Measurements from ENCODE around the gene EVPLL.
A peak's percentile ranks its signal among the peaks of the same experiment; 100 is the strongest.
"Not testable (repeated sequence)": the region's sequence is repeated elsewhere in the genome, so short reads cannot be mapped to it uniquely, and the experiment has no call there.

EVPLL gene

GRCh38 chr17:18379246-18380146 lies 1.9 kb downstream of the EVPLL start:
- DNase-seq: no peak

GRCh38 chr17:18380471-18381157 lies 3.0 kb downstream of the EVPLL start:
- DNase-seq: no peak

DNA sequence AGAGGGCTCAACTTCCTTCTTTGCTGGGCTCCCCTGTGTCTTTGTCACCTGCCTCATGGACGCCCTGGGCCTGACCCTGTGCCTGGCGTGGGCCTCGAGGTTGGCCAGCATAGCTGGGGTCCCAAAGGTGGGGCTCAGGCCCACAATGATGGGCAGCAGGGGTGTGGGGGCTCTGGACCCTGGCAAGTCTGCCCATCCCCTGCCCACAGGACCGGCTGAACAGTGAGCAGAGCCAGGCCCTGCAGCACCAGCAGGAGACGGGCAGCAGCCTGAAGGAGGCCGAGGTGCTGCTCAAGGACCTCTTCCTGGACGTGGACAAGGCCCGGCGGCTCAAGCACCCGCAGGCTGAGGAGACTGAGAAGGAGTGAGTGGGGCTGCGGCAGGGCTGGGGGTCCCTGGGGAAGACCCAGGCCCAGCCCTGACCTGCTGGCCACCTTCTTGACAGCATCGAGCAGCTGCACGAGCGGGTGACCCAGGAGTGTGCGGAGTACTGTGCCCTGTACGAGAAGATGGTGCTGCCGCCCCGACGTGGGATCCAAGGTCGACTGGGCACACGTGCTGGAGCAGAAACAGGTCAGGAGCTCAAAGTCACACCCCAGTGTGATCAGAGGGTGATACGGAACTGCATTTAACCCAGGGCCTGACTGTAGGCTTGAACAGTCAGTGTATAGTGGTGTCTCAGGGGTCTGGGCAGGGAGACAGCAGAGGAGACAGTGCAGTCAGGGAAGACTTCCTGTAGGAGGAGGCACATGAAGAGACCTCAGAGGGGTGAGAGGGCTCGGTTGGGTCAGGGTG lies 3.8 kb downstream of the EVPLL start:
- no peak for DNase-seq

DNA sequence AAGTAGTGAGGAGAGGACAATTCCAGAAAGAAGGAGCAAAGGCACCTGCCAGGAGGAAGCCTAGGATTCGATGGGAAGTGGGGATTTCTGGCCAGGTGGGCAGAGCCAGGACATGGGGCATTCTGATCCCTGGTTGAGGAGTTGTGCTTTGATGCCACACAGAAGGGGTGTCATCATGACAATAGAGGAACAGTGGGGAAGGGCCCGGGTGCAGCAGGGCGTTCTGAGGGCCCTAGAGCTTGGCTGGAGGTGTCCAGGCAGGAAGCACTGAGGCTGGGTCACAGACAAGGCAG lies 4.3 kb downstream of the EVPLL start:
- no peak for DNase-seq

DNA sequence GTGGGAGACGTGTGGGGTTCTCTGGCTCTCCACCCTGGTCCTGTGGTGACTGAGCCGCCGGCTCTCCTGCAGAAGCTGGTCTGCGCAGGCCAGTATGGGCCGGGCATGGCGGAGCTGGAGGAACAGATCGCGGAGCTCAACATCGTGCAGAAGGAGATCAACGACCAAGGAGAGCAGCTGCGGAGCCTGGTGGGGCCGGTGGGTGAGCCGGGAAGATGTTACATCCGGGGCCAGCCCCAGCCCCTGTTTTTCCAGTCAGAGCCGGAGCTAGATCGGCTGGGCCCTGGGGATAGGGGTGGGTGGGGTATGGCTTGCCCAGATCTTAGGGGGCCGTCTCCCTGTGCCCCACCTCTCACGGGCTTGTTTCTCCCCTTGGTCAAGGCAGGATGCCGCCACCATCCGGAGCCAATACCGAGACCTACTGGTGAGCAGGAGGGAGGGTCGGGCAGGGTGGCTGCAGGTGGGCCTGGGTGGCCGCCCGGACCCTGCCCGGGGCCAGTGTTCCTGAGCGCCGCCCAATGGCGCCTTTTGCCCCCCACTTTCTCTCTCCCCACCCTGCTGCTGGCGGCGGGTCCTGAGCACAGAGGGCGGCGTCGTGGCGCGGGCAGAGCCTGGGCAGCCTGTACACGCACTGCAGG lies 5.0 kb downstream of the EVPLL start:
- DNase-seq: no peak

DNA sequence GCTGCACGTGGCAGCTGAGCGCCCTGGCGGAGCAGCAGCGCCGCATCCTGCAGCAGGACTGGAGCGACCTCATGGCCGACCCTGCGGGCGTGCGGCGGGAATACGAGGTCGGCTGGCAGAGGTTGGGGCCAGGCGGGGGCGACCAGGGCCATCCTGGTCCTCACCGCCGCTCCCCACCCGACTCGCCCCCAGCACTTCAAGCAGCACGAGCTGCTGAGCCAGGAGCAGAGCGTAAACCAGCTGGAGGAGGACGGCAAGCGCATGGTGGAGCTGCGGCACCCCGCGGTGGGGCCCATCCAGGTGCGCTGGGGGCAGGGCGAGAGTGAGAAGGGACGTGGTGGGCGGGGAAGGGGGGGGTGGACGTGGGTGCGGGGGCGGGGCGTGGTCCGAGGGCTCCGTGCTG lies 5.5 kb downstream of the EVPLL start:
- DNase-seq: not testable (repeated sequence)

- DNase-seq: not testable (repeated sequence)
These were observed 6.7 kb downstream of the EVPLL start for GRCh38 chr17:18384271-18384670.

GRCh38 chr17:18387583-18387982 lies 10.0 kb downstream of the EVPLL start:
- not testable (repeated sequence) for DNase-seq

DNA sequence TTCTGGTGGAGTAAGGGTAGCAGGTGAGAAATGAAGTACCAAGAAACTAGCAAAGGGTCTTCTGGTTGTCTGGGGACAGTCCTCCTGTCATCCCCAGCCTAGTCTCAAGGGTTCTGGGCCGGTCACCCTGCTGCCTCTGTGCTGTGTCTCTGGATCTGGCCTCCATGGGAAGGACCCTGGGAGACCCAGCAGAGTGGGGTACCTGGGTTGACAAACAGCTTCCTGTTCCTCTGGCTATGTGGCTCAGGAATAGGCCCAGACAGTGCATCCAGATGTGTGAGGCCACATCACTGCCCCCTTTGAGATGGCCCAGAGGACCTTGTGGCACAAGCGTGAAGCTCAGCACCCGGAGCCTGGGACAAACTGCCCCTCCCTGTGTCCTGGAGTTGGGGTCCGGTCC lies 10.7 kb downstream of the EVPLL start:
- DNase-seq: not testable (repeated sequence)

DNA sequence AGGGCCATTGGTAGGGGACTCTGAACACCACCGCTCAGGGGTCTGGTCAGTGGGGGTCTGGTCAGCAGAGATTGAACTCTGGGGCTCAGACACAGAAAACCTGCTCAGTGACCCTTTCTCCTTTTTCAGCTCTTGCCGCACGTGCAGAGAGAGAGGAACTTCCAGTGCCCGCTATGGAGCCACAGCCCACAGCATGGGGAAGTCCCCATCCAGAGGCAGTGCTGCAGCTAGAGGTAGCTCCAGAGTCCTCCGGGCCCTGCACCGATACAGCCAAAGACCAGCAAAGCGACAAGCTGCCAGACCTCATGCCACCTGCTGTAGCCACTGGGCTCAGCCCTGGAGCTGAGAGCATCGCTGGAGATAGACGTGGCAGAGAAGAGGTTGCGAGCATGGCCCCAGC lies 11.2 kb downstream of the EVPLL start:
- DNase-seq: not testable (repeated sequence)

DNA sequence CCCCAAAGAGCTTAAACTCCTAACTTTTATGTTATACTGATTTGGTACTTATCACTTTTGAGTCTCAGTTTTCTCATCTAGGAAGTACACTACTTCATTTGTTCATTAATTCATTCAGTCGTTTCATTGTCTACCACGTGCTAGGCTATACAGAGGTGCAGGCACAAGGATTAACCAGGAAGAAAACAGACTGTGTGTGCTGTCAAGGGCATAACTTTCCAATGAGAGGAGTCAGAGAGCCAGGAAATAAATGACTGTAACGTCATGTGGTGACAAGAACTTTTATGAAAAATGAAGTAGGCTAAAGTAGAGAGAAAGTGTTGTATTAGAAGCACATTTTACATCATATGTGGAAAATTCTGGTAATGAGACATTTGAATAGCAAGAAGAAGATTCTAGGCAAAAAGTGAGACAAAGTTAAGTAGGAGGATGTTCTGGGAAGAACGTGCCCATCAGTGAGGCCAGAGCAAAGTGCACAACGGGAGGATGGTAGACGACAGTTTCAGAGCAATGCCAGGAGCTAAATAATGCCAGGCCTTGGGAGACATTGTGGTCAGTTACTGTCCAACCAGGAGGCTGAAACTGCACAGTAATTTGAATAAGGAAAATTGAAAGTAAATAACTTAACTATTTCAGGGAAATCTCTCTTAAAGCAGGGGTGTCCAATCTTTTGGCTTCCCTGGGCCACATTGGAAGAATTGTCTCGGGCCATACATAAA lies 24.5 kb downstream of the EVPLL start:
- not testable (repeated sequence) for DNase-seq

DNA sequence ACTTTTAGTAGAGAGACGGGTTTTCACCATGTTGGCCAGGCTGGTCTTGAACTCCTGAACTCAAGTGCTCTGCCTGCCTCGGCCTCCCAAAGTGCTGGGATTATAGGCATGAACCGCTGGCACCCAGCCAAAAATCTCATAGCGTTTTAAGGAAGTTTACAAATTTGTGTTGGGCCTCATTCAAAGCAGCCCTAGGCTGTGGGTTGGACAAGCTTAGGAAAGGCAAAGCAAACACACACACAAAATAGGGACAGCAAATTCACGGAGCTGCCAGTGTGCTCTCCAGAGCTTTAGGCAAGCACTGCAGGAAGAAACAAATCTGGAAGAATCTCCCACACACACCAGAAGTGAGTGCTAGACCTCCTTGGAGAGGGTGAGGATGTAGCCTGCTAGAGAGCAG lies 25.6 kb downstream of the EVPLL start:
- DNase-seq: not testable (repeated sequence)

GRCh38 chr17:18403604-18404003 lies 26.0 kb downstream of the EVPLL start:
- DNase-seq: not testable (repeated sequence)

DNA sequence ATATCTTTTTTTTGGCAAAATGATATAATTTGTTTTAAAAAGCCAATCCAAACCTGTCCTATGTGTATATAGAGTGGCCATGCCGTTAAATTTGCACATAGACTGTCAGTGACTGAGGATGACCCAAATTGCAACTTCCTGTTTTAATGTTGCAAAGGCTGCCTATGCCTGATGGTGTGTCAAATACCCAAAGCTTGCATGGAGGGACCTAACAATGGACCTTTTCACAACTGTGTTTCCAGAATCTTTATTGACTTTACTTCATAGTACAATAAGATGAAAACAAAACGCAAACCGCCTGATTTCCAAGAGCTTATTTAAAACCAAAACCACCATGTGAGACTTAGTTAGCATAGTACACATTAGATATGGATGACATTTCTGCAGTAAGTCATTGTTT lies 31.3 kb downstream of the EVPLL start:
- DNase-seq: not testable (repeated sequence)

DNA sequence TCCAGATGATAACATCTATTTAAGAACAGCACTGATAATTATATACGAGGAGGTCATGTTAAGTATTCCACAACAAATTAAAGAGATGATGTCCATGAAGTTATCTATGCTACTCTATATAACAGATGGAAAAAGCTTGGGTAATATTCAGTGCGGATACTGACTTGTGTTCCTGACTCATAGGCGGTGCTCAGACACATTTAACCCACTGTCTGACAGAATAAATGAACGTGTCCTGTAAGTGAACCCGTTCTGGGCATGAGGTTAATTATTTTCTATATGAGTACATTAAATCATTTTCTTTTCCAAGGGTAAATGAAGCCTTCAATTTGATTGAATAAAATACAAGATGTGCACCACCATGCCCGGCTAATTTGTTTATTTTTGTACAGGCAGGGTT lies 31.7 kb downstream of the EVPLL start:
- not testable (repeated sequence) for DNase-seq

DNA sequence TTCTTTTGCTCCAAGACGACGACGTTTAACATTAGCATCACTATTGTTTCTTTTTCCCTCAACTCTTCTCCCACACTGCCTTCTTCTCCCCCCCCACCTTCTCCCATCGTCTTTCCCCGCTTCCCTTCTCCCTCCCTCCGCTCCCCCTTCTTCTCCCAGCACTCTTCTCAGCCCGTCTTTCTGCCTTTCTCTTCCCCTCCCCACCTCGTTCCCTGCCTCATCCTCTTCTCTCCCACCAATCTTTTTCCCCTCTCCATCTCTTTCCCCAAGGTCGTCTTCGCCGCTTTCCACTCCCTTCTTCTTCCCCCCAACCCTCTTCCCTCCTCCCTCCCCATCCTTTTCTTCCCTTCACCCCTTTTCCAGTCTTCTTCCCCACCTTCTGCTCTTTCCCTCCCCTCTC lies 33.2 kb downstream of the EVPLL start:
- not testable (repeated sequence) for DNase-seq

DNA sequence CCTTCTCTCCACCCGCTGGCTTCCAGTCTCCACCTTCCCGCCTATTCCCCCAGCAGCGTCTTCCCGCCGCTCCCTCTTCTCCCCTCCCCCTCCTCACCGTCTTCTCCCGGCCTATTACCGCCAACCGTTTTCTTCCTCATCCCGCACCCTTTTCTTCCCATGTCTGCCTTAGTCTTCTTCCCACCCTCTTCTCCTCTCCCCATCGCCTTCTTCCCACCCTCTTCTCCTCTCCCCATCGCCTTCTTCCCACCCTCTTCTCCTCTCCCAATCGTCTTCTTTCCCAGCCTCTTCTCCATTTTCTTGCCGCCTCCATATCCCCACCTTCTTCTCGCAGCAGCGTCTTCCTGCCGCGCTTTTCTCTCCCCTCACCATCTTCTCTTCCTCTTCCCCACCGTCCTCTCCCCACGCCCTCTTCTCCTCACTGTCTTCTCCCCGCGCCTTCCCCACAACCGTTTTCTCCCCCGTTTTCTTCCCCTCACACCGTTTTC lies 33.8 kb downstream of the EVPLL start:
- peak; percentile 15 for DNase-seq

DNA sequence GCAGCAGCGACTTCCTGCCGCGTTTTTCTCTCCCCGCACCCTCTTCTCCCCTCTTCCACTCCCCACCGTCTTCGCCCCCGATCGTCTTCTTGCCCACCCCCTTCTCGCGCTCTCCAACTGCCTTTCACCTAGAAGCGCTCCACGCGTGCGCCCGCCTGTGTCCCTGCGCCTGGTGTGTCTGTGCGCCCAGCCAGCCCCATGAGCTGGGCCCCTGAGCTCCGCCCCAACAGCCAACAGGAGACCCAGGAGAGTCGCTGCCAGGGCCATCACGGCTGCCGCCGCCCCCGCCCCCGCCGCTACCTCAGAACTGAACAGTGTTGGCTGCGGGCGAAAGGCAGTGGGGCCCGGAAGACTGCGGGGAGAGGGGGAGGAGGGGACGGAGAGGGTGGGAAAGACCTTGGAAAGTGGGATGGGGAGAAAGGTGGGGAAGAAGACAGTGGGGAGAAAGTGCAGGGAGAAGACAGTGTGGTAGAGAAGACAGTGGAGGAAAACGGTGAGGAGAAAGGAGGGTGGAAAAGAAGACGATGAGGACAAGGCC lies 34.5 kb downstream of the EVPLL start:
- not testable (repeated sequence) for DNase-seq

DNA sequence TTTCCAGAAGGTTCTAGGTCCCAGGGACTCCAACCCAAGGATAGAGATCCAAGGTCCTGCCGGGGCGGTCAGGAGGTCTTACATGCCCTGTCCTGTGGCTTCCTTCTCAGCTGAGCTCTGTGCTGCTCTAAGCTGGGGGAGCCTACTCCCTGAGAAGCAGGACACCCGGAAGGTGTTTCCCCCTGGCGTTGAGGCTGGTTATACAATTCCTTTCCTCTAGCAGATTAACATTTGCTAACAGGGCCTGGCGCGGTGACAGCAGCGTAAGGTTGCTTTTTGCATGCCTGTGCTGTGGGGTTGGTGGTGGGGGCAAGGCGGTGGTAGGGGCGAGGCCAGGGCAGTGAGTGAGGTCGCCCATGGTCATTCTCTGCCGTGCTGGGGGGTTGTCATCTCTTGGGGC lies 43.9 kb downstream of the EVPLL start:
- DNase-seq: not testable (repeated sequence)

DNA sequence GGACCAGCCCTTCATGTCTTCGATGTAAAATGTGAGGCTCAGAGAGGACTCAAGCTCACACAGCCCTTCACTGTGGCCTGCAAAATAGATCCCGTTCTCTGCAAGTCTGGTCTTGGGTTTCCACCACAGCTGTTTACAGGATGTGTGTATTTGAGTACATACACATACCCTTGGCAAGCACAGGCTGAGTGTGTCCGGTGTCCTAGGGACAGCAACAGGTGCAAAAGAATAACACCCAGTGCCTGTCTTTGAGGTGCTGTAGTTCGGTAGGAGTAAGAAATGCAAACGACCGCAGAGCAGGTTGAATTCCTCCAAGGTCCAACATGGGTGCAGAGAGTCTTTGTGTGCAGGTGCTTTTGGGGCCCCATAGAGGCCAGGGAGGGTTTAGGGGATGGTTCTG lies 44.9 kb downstream of the EVPLL start:
- DNase-seq: not testable (repeated sequence)

- not testable (repeated sequence) for DNase-seq
These were observed 45.4 kb downstream of the EVPLL start for GRCh38 chr17:18423015-18423414.

- not testable (repeated sequence) for DNase-seq
These were observed 48.0 kb downstream of the EVPLL start for GRCh38 chr17:18425593-18425992.

Data from activated naive CD4-positive, alpha-beta T cell treated with Interleukin-2 at 50 U/mL for 16 hours (primary cell).